ENCODE results near the gene ABCB9.
A peak's percentile ranks its signal among the peaks of the same experiment; 100 is the strongest.

The ABCB9 gene

GRCh38 chr12:122981587-122982476 lies 15.6 kb upstream of the ABCB9 start:
- DNase-seq, result no peak

GRCh38 chr12:122981036-122981471 lies 14.8 kb upstream of the ABCB9 start:
- no peak for DNase-seq

GRCh38 chr12:122980183-122981035 lies 14.1 kb upstream of the ABCB9 start, which contains the start of gene ARL6IP4:
ARL6IP4 (plus strand) TSS chr12:122980681; CDS start chr12:122981140, 459 bp downstream.
- peak; percentile 62 for DNase-seq

- no peak for DNase-seq
Measured at GRCh38 chr12:122979908-122980182, 13.6 kb upstream of the ABCB9 start.

GRCh38 chr12:122979001-122979907 lies 13.0 kb upstream of the ABCB9 start:
- no peak for DNase-seq

- DNase-seq, result no peak
Measured at GRCh38 chr12:122978507-122978955, 12.3 kb upstream of the ABCB9 start.

- no peak for DNase-seq
Measured at GRCh38 chr12:122977655-122978392, 11.6 kb upstream of the ABCB9 start.

- no peak for DNase-seq
Measured at GRCh38 chr12:122977153-122977552, 10.9 kb upstream of the ABCB9 start.

GRCh38 chr12:122976648-122976975 lies 10.3 kb upstream of the ABCB9 start:
- no peak for DNase-seq

- DNase-seq, result no peak
Measured at GRCh38 chr12:122975790-122976647, 9.8 kb upstream of the ABCB9 start.

GRCh38 chr12:122974892-122975789 lies 8.9 kb upstream of the ABCB9 start, which contains the start of gene OGFOD2:
OGFOD2 (plus strand) TSS chr12:122975244; CDS start chr12:122975252, 8 bp downstream.
- peak; percentile 95 for DNase-seq

- peak; percentile 99 for DNase-seq
Measured at GRCh38 chr12:122974274-122974891, 8.1 kb upstream of the ABCB9 start.

GRCh38 chr12:122969676-122970075 lies 3.4 kb upstream of the ABCB9 start:
- no peak for DNase-seq

GRCh38 chr12:122968104-122968503 lies 1.8 kb upstream of the ABCB9 start:
- no peak for DNase-seq

- no peak for DNase-seq
Measured at GRCh38 chr12:122966743-122967550, 684 bp upstream of the ABCB9 start.

GRCh38 chr12:122965321-122965751 lies 927 bp downstream of the ABCB9 start:
- DNase-seq, result no peak

- no peak for DNase-seq
Measured at GRCh38 chr12:122964439-122965257, 1.6 kb downstream of the ABCB9 start.

GRCh38 chr12:122963941-122964265 lies 2.4 kb downstream of the ABCB9 start:
- DNase-seq, result no peak
